Dendritic cell treated with granulocyte-macrophage colony-stimulating factor and Interleukin-4, amounts not matched to agents 40 ng/mL and 50 ng/mL, for 4 days (primary cell): ENCODE results near the gene PRDM5.

Experiments used
- H3K27ac Mint-ChIP-seq: one replicate; pipeline ENCODE4 v1.8.0; 2022; ENCODE audit warnings: mild to moderate bottlenecking, mixed read lengths
- H3K27me3 Mint-ChIP-seq: one replicate; pipeline ENCODE4 v1.8.0; 2022; ENCODE audit warnings: mild to moderate bottlenecking, mixed read lengths
- H3K36me3 Mint-ChIP-seq: one replicate; pipeline ENCODE4 v1.8.0; 2022; ENCODE audit warnings: low read depth, mixed read lengths
- H3K4me1 Mint-ChIP-seq: one replicate; pipeline ENCODE4 v1.8.0; 2022; ENCODE audit warnings: low read depth, mixed read lengths
- H3K4me3 Mint-ChIP-seq: one replicate; pipeline ENCODE4 v1.8.0; 2022; ENCODE audit warnings: mild to moderate bottlenecking, moderate library complexity, mixed read lengths
- H3K9me3 Mint-ChIP-seq: one replicate; pipeline ENCODE4 v1.8.0; 2022; ENCODE audit warnings: mixed read lengths
- intact Hi-C: fragments of 100-400 bp; cut with micrococcal nuclease; formaldehyde crosslinking; loops from one replicate; pipeline ENCODE4 v1.15.0; 2022

Gene PRDM5

DNA sequence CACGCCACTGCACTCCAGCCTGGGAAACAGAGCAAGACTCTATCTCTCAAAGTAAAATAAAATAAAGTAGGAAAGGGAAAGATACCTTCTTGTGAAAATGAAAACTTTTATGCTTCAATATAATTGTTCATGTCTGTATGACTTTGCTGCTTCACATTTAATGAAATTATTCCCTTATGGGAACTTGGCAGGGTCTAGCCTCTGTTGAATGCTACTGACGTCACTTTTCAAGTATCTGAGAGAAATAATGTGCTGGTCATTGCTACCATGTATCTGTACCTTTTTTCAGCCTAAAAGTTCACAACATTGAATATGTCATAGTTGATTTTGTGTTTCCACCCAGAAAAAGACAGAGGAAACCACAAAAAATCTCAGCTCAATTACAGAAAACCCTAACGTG lies 65.2 kb downstream of the PRDM5 start:
- no peaks in the 10 kb centered on the region for H3K9me3 Mint-ChIP-seq
- no peak overlapping the region for H3K4me3 Mint-ChIP-seq
- no peaks in the 10 kb centered on the region for H3K36me3 Mint-ChIP-seq
- H3K4me1 Mint-ChIP-seq, result no peaks in the 10 kb centered on the region
- no peak overlapping the region for H3K27ac Mint-ChIP-seq
- no peaks in the 10 kb centered on the region for H3K27me3 Mint-ChIP-seq
- intact Hi-C loops, result no loop called here

DNA sequence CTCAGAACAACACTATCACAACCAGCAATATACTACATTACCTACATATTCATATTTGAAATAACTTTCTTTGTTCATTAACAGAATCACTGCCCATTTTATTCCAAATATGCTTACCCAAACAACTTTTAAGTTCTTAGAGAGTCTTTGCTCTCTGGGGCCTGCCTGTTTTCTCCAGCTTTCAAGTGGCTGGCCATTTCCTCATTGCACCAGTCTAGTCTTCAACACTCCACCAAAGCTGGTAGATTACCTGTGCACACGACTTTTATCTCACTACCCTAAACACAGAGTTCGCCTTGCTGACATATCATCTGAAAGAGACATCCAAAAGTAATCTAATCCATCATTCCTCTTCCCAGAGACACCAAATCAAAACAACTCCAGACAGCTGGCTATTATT lies 66.2 kb downstream of the PRDM5 start:
- intact Hi-C loops, result no loop called here
- Mint-ChIP-seq H3K27ac (no peak overlapping the region), H3K9me3 (no peaks in the 10 kb centered on the region), H3K27me3 (no peaks in the 10 kb centered on the region), H3K36me3 (no peaks in the 10 kb centered on the region), H3K4me1 (no peaks in the 10 kb centered on the region), H3K4me3 (no peak overlapping the region)

DNA sequence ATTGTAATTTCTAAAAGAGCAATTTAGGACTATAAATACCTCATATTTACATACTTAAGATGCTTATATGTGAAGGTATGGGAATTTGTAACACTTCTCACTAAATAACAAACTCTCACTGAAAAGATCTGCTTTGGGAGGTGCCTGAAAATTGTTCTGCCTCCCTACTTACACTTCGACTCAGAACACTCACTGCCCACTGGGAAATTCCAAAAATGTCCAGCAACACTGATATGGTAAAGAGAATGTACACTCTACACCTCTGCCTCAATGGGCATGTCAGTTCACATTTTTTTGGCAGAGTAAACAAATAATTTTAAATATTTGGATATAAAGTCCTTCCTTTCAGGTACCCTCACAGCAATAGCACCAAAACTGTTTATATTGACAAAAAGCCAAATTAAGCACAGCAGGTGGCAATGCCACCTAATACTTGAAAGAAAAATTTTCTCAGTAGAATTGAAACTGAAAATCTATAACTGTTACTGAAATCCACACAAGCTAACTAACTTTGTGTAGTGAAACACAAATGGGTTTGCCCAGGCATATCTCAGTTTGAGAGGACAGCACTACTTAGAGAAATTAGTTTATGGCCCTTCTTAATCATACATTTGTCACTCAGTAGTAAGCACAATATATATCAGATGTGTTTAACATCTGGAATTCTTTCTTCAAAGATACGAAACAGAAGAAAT lies 67.1 kb downstream of the PRDM5 start:
- Mint-ChIP-seq H3K36me3 (no peaks in the 10 kb centered on the region), H3K4me1 (no peaks in the 10 kb centered on the region), H3K9me3 (no peaks in the 10 kb centered on the region), H3K27ac (no peak overlapping the region), H3K27me3 (no peaks in the 10 kb centered on the region), H3K4me3 (no peak overlapping the region)
- intact Hi-C loops, result no loop called here

DNA sequence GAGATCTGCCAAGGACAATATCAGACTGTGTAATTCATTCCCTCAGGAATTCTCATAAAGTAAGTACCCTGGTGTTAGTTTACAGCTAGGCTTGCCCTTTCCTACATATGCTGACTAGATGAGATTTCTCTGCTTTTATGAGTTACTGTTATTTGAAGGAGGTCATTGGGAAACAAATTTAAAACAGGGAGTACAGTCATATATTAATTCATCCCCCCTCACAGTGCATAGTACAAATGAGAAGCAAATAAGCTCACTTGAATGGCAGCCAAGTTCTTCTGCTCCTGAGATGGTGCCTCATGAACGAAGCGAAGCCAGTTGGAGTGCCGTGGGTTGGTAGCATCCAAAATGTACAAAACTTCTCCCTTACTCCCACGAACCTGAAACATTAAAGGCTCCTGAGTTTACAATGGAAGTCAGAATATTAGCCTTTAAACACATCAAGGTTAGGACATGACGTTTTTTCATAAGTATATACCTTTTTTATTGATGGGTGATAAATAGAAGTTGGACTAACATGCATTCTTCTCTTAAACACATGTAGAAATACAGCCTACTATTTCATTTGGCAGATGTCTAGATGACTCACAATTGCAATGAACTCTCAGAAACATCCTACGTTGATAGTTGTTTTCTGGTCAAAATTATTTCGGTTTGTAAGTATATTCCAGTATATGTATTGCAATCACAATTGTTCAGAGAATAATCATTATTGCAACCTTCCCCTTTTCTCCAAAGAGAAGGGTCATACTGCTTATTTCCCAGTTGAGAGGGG lies 69.2 kb downstream of the PRDM5 start:
- H3K27me3 Mint-ChIP-seq, result no peaks in the 10 kb centered on the region

DNA sequence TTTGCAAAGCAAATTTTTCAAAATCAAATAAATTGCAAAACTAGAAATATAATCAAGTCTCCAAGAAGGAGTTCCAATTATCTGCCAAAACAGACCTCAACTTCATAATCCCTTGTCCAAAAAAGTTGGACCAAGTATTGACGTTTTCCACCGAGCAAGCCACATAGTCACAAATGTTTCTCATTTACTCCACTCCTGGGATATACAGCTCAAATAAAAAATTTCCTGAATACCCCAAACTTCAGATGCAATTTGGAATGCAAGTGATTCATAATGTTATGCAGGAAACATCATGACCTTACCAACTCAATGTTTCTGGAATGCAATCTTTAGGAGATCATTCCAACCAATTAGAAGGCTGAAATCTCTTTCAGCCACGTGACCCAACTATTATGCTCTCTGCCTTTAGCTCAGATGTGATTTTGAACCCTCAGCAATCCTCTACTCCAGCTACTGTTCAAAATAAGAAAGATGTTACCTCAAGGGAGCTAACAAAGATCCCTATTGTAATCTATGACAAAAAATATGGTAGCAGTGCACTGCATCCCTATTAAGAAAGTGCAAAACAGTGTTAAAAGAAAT lies 72.4 kb downstream of the PRDM5 start:
- no peaks in the 10 kb centered on the region for H3K36me3 Mint-ChIP-seq
- intact Hi-C loops, result no loop called here
- H3K27ac Mint-ChIP-seq, result no peak overlapping the region
- no peaks in the 10 kb centered on the region for H3K9me3 Mint-ChIP-seq
- H3K4me1 Mint-ChIP-seq, result no peaks in the 10 kb centered on the region
- no peak overlapping the region for H3K4me3 Mint-ChIP-seq
- H3K27me3 Mint-ChIP-seq, result no peaks in the 10 kb centered on the region

More for the DNA sequence above, 69.2 kb downstream of the PRDM5 start:
- intact Hi-C loops, result no loop called here
- Mint-ChIP-seq H3K4me3 (no peak overlapping the region), H3K36me3 (no peaks in the 10 kb centered on the region), H3K27ac (no peak overlapping the region), H3K4me1 (no peaks in the 10 kb centered on the region), H3K9me3 (no peaks in the 10 kb centered on the region)

DNA sequence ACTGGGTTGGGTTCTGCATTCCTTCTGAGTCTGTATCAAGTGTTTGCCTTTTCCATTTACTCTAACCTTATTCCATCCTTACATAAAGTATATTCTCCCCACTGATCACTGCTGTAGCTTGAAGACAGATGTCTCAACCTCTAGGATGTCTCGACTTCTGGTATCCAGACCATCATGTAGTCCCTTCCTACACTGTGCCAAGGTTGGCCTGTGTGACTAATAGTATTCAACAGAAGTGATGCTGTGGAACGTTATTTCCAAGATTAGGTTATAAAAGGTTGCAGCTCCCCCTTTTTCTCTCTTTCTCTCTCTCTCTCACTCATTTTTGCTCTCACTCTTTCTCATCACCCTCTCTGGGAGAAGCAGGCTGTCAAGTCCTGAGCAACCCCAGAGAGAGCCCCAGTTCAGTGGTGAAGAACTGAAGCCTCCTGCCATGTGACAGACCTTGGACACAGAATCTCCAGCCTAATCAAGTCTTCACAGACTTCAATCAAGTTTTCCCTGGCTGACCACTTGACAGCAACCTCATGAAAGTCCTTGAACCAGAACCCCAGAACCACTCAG lies 75.4 kb downstream of the PRDM5 start:
- intact Hi-C loops, result no loop called here
- Mint-ChIP-seq H3K36me3 (no peaks in the 10 kb centered on the region), H3K27me3 (no peaks in the 10 kb centered on the region), H3K4me1 (no peaks in the 10 kb centered on the region), H3K9me3 (no peaks in the 10 kb centered on the region), H3K4me3 (no peak overlapping the region), H3K27ac (no peak overlapping the region)

DNA sequence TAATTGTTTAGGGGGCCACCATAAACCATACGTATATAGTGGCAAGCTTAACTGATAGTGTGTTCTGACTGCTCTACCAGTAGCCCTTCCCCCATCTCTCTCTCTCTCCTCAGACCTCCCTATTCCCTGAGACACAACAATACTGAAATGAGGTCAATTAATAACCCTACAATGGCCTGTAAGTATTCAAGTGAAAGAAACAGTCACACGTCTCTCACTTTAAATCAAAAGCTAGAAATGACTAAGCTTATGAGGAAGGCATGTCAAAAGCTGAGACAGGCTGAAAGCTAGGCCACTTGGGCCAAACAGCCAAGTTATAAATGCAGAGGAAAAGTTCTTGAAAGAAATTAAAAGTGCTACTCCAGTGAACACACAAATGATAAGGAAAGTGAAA lies 78.0 kb downstream of the PRDM5 start:
- H3K27me3 Mint-ChIP-seq, result no peaks in the 10 kb centered on the region
- H3K4me1 Mint-ChIP-seq, result no peaks in the 10 kb centered on the region
- no peaks in the 10 kb centered on the region for H3K9me3 Mint-ChIP-seq
- intact Hi-C loops, result no loop called here
- H3K36me3 Mint-ChIP-seq, result no peaks in the 10 kb centered on the region
- H3K27ac Mint-ChIP-seq, result no peak overlapping the region
- H3K4me3 Mint-ChIP-seq, result no peak overlapping the region

DNA sequence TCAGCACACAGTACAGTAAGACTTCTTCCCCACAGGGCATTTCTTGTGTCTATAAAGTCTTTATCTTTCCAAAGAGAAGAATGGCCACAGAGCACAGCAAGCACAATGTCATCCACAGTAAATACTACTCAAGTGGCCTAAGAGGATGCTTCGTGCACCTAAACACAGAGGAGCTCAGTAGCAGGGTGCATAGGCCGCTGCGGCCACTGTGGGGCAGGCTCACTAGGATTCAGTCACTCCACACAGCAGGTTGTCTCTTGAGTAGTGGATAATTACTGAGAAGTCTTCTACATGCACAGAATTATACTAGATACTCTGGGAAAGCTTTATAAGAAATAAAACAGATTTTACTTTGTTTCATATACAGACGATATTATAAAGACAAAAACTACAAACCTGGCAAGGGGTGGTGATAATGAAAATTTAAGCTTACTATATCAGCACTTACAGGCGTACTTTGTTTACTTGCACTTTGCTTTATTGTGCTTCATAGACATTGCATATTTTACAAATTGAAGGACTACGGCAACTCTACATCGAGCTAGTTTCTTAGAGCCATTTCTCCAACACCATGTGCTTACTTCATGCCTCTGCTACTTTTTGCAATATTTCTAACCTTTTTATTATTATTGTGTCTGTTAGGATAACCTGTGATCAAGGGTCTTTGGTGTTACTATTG lies 78.5 kb downstream of the PRDM5 start:
- no peaks in the 10 kb centered on the region for H3K36me3 Mint-ChIP-seq
- no peak overlapping the region for H3K27ac Mint-ChIP-seq
- H3K4me3 Mint-ChIP-seq, result no peak overlapping the region
- H3K4me1 Mint-ChIP-seq, result no peaks in the 10 kb centered on the region
- intact Hi-C loops, result no loop called here
- no peaks in the 10 kb centered on the region for H3K9me3 Mint-ChIP-seq
- no peaks in the 10 kb centered on the region for H3K27me3 Mint-ChIP-seq

DNA sequence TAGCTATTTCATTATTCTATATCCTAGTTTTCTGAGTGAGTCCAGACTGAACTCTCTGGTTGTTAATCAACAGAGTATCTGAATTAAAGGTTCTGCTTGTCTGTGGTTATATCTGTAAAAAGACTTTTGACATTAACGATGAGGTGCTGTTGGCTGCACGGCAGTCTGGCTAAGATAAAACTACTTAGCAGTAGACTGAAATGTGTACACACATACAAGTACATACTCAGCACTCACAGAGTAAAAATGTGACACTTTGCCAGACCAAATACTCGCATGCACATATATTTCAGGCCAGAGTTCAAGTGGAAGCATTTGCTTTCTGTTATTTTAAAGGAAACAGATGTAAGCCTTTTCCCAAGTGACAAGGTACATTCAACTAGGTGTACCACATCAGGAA lies 80.5 kb downstream of the PRDM5 start:
- Mint-ChIP-seq H3K27me3 (no peaks in the 10 kb centered on the region), H3K27ac (no peak overlapping the region), H3K36me3 (no peaks in the 10 kb centered on the region), H3K9me3 (no peaks in the 10 kb centered on the region), H3K4me1 (no peaks in the 10 kb centered on the region), H3K4me3 (no peak overlapping the region)
- intact Hi-C loops, result no loop called here

DNA sequence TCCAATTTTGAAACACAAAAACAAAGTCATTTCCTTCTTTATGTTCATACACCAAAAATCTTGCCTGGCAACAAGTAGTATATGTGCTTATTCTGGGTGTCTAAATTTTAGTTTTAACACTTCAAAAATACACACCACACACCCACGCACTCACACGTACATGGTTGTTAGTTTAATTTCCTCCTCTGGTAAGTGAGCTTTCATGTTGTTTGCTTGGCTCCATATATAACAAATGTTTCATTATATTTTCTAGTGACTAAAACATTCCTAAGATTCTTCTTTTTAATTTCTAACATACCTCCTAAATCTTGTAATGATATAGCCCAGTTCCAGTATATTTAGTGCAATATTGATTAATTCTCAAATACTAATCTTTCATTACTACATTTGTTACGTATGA lies 80.9 kb downstream of the PRDM5 start:
- Mint-ChIP-seq H3K27ac (no peak overlapping the region), H3K36me3 (no peaks in the 10 kb centered on the region), H3K9me3 (no peaks in the 10 kb centered on the region), H3K4me3 (no peak overlapping the region), H3K27me3 (no peaks in the 10 kb centered on the region), H3K4me1 (no peaks in the 10 kb centered on the region)
- intact Hi-C loops, result no loop called here

DNA sequence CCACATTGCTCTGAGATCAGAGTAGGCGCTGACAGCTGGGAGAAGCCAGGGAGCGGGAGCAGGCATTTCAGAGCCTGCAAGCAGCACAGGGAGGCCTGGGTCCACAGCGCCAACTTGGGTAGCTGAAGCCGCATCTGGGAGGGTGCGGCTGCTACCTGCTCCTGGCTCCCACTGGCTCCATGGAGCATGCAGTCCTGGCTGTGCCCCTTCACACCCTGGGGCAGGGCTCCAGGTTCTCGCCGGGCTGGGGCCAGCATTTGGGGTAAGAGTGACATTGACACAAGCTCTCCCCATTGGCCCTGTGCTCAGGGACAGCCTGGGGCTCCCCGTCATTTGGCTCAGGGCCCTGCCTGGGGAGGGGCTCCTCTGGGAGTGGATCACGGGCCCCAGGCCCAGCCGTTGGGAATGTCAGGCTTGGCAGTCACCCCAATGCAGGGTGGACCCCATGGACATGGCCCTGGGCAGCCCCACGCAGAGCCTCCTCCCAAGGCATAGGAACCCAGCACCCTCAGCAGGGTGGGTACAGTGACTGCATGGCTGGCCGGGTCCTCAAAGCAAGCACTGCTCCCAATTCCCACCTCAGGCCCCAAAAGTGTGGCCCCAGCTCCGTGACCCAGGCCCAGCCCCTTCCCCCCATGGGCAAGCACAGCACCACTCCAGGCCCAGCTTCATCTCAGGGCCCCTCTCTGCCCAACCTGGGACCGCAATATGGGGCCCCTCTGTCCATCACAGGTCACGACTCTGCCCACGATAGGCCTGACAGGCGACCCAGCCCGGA lies 82.4 kb downstream of the PRDM5 start:
- Mint-ChIP-seq H3K4me3 (no peak overlapping the region), H3K27me3 (no peaks in the 10 kb centered on the region)

DNA sequence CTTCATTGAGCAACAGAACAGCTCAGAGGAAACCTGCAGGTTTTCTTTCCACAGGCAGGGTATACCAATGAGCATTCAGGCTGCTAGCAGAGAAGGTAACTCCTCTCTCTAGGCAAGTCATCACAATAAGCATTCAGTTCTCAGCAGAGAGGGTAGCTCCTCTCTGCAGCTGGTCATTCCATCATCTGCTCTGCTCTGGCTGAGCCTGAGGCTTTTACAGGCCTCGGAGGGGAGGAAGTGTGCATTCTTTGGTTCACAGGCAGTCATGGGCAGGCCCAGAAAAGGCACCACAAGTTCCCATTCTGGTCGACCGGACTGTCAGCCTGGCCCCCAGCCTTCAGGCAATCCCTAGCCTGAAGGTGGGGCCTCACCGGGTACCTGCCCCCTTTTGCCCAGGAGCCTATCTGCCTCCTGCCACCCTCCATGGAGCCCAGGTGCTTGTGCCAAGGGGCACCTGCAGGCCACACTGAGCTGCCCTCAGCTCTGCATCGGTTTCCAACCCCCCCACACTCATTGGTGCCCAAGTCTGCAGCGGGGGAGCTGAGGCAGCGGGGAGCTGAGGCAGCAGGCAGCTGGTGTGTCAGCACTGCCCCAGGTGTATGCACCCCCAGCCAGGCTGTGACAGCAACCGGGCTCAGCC lies 83.1 kb downstream of the PRDM5 start:
- no peak overlapping the region for H3K27ac Mint-ChIP-seq
- H3K9me3 Mint-ChIP-seq, result no peaks in the 10 kb centered on the region
- intact Hi-C loops, result no loop called here
- no peaks in the 10 kb centered on the region for H3K4me1 Mint-ChIP-seq
- no peaks in the 10 kb centered on the region for H3K27me3 Mint-ChIP-seq
- H3K36me3 Mint-ChIP-seq, result no peaks in the 10 kb centered on the region
- no peak overlapping the region for H3K4me3 Mint-ChIP-seq

More for the DNA sequence above, 82.4 kb downstream of the PRDM5 start:
- intact Hi-C loops, result no loop called here
- H3K4me1 Mint-ChIP-seq, result no peaks in the 10 kb centered on the region
- no peaks in the 10 kb centered on the region for H3K36me3 Mint-ChIP-seq
- no peak overlapping the region for H3K27ac Mint-ChIP-seq
- H3K9me3 Mint-ChIP-seq, result no peaks in the 10 kb centered on the region

DNA sequence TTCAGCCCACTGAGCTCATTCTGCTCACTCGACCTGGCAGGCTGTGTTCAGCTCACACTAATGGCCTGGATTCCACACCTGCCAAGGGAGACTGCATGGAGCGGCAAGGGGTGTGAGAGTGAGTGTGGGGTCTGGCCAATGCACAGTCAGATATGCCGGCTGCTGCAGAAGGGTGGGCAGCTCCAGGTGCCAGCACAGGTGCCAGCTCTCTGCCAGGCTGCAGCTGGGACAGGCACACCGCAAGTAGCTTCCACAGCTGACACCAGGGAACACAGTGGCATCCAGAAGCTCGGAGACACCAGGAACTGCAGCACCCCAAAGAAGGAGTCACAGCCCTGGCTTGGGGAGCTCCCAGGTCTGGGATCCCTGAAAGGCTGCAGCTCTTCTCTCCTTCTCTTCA lies 83.7 kb downstream of the PRDM5 start:
- H3K27ac Mint-ChIP-seq, result no peak overlapping the region
- H3K36me3 Mint-ChIP-seq, result no peaks in the 10 kb centered on the region
- H3K9me3 Mint-ChIP-seq, result no peaks in the 10 kb centered on the region
- intact Hi-C loops, result no loop called here
- H3K27me3 Mint-ChIP-seq, result no peaks in the 10 kb centered on the region
- no peak overlapping the region for H3K4me3 Mint-ChIP-seq
- no peaks in the 10 kb centered on the region for H3K4me1 Mint-ChIP-seq
